ENCODE data around the gene HTR1B.

HTR1B gene

GRCh38 chr6:77456531-77457248 is 6.6 kb downstream of the HTR1B start:
- no peaks in the 10 kb centered on the region for H3K9me3 ChIP-seq (ENCODE audit: control insufficient read depth, low read length)
- 85 to 89% methylated on average over 3 to 5 of the region's 5 CpGs for WGBS, 2 experiments
- peaks cover 13% of the 10 kb centered on the region for H3K27me3 ChIP-seq (ENCODE audit: control insufficient read depth, insufficient read depth, low read length, poor library complexity, severe bottlenecking)
- H3K4me1 ChIP-seq (ENCODE audit: control insufficient read depth, insufficient read depth, low read length), result no peaks in the 10 kb centered on the region
- H3K36me3 ChIP-seq (ENCODE audit: control insufficient read depth, insufficient read depth, low read length), result no peaks in the 10 kb centered on the region
- no peak overlapping the region for H3K27ac ChIP-seq (ENCODE audit: insufficient read depth, low read depth, low read length, poor library complexity, severe bottlenecking)
- no peak overlapping the region for H3K4me3 ChIP-seq (ENCODE audit: insufficient read depth, low read depth, low read length)

- Histone ChIP-seq H3K27ac (ENCODE audit: insufficient read depth, low read depth, low read length, poor library complexity, severe bottlenecking) (no peak overlapping the region), H3K4me1 (ENCODE audit: control insufficient read depth, insufficient read depth, low read length) (no peaks in the 10 kb centered on the region), H3K4me3 (ENCODE audit: insufficient read depth, low read depth, low read length) (no peak overlapping the region), H3K36me3 (ENCODE audit: control insufficient read depth, insufficient read depth, low read length) (no peaks in the 10 kb centered on the region), H3K9me3 (ENCODE audit: control insufficient read depth, low read length) (no peaks in the 10 kb centered on the region), H3K27me3 (ENCODE audit: control insufficient read depth, insufficient read depth, low read length, poor library complexity, severe bottlenecking) (peaks cover 4% of the 10 kb centered on the region)
Observed at GRCh38 chr6:77455271-77455670, 8.0 kb downstream of the HTR1B start.

- H3K27ac ChIP-seq (ENCODE audit: insufficient read depth, low read depth, low read length, poor library complexity, severe bottlenecking), result no peak overlapping the region
- WGBS, 2 experiments, result 85 to 91% methylated on average over 2 of the region's 2 CpGs
- no peaks in the 10 kb centered on the region for H3K36me3 ChIP-seq (ENCODE audit: control insufficient read depth, insufficient read depth, low read length)
- H3K4me1 ChIP-seq (ENCODE audit: control insufficient read depth, insufficient read depth, low read length), result no peaks in the 10 kb centered on the region
- H3K27me3 ChIP-seq (ENCODE audit: control insufficient read depth, insufficient read depth, low read length, poor library complexity, severe bottlenecking), result no peaks in the 10 kb centered on the region
- no peak overlapping the region for H3K4me3 ChIP-seq (ENCODE audit: insufficient read depth, low read depth, low read length)
- H3K9me3 ChIP-seq (ENCODE audit: control insufficient read depth, low read length), result no peaks in the 10 kb centered on the region
Observed at GRCh38 chr6:77454386-77454785, 8.9 kb downstream of the HTR1B start.

GRCh38 chr6:77451466-77451865 is 11.8 kb downstream of the HTR1B start:
- H3K9me3 ChIP-seq (ENCODE audit: control insufficient read depth, low read length), result no peaks in the 10 kb centered on the region
- 92 to 94% methylated on average over 4 of the region's 4 CpGs for WGBS, 2 experiments
- H3K4me1 ChIP-seq (ENCODE audit: control insufficient read depth, insufficient read depth, low read length), result no peaks in the 10 kb centered on the region
- H3K27me3 ChIP-seq (ENCODE audit: control insufficient read depth, insufficient read depth, low read length, poor library complexity, severe bottlenecking), result no peaks in the 10 kb centered on the region
- H3K36me3 ChIP-seq (ENCODE audit: control insufficient read depth, insufficient read depth, low read length), result no peaks in the 10 kb centered on the region
- no peak overlapping the region for H3K4me3 ChIP-seq (ENCODE audit: insufficient read depth, low read depth, low read length)
- H3K27ac ChIP-seq (ENCODE audit: insufficient read depth, low read depth, low read length, poor library complexity, severe bottlenecking), result no peak overlapping the region

GRCh38 chr6:77450924-77451323 is 12.4 kb downstream of the HTR1B start:
- Histone ChIP-seq H3K4me3 (ENCODE audit: insufficient read depth, low read depth, low read length) (no peak overlapping the region), H3K9me3 (ENCODE audit: control insufficient read depth, low read length) (no peaks in the 10 kb centered on the region), H3K27ac (ENCODE audit: insufficient read depth, low read depth, low read length, poor library complexity, severe bottlenecking) (no peak overlapping the region), H3K27me3 (ENCODE audit: control insufficient read depth, insufficient read depth, low read length, poor library complexity, severe bottlenecking) (no peaks in the 10 kb centered on the region), H3K36me3 (ENCODE audit: control insufficient read depth, insufficient read depth, low read length) (no peaks in the 10 kb centered on the region), H3K4me1 (ENCODE audit: control insufficient read depth, insufficient read depth, low read length) (no peaks in the 10 kb centered on the region)

- Histone ChIP-seq H3K4me3 (ENCODE audit: insufficient read depth, low read depth, low read length) (no peak overlapping the region), H3K27me3 (ENCODE audit: control insufficient read depth, insufficient read depth, low read length, poor library complexity, severe bottlenecking) (no peaks in the 10 kb centered on the region), H3K36me3 (ENCODE audit: control insufficient read depth, insufficient read depth, low read length) (no peaks in the 10 kb centered on the region), H3K27ac (ENCODE audit: insufficient read depth, low read depth, low read length, poor library complexity, severe bottlenecking) (no peak overlapping the region), H3K9me3 (ENCODE audit: control insufficient read depth, low read length) (no peaks in the 10 kb centered on the region), H3K4me1 (ENCODE audit: control insufficient read depth, insufficient read depth, low read length) (no peaks in the 10 kb centered on the region)
- 86 to 94% methylated on average over 2 to 3 of the region's 3 CpGs for WGBS, 2 experiments
Observed at GRCh38 chr6:77448546-77448945, 14.7 kb downstream of the HTR1B start.

GRCh38 chr6:77447254-77447653 is 16.0 kb downstream of the HTR1B start:
- no peak overlapping the region for H3K4me3 ChIP-seq (ENCODE audit: insufficient read depth, low read depth, low read length)
- 65 to 67% methylated on average over 1 of the region's 1 CpG for WGBS, 2 experiments
- no peaks in the 10 kb centered on the region for H3K36me3 ChIP-seq (ENCODE audit: control insufficient read depth, insufficient read depth, low read length)
- H3K4me1 ChIP-seq (ENCODE audit: control insufficient read depth, insufficient read depth, low read length), result no peaks in the 10 kb centered on the region
- no peak overlapping the region for H3K27ac ChIP-seq (ENCODE audit: insufficient read depth, low read depth, low read length, poor library complexity, severe bottlenecking)
- no peaks in the 10 kb centered on the region for H3K9me3 ChIP-seq (ENCODE audit: control insufficient read depth, low read length)
- H3K27me3 ChIP-seq (ENCODE audit: control insufficient read depth, insufficient read depth, low read length, poor library complexity, severe bottlenecking), result no peaks in the 10 kb centered on the region

- Histone ChIP-seq H3K9me3 (ENCODE audit: control insufficient read depth, low read length) (no peaks in the 10 kb centered on the region), H3K27ac (ENCODE audit: insufficient read depth, low read depth, low read length, poor library complexity, severe bottlenecking) (no peak overlapping the region), H3K4me3 (ENCODE audit: insufficient read depth, low read depth, low read length) (no peak overlapping the region), H3K4me1 (ENCODE audit: control insufficient read depth, insufficient read depth, low read length) (no peaks in the 10 kb centered on the region), H3K27me3 (ENCODE audit: control insufficient read depth, insufficient read depth, low read length, poor library complexity, severe bottlenecking) (no peaks in the 10 kb centered on the region), H3K36me3 (ENCODE audit: control insufficient read depth, insufficient read depth, low read length) (no peaks in the 10 kb centered on the region)
- whole genome bisulfite sequencing, 2 experiments, result 100% methylated on average over 1 of the region's 1 CpG; no CpG with 5 or more reads in 1 of the 2 experiments
Observed at GRCh38 chr6:77446249-77446648, 17.0 kb downstream of the HTR1B start.

- H3K27me3 ChIP-seq (ENCODE audit: control insufficient read depth, insufficient read depth, low read length, poor library complexity, severe bottlenecking), result no peaks in the 10 kb centered on the region
- WGBS, 2 experiments, result no CpG with 5 or more reads among the region's 2 CpGs
- H3K4me1 ChIP-seq (ENCODE audit: control insufficient read depth, insufficient read depth, low read length), result no peaks in the 10 kb centered on the region
- H3K4me3 ChIP-seq (ENCODE audit: insufficient read depth, low read depth, low read length), result no peak overlapping the region
- no peaks in the 10 kb centered on the region for H3K36me3 ChIP-seq (ENCODE audit: control insufficient read depth, insufficient read depth, low read length)
- no peaks in the 10 kb centered on the region for H3K9me3 ChIP-seq (ENCODE audit: control insufficient read depth, low read length)
- H3K27ac ChIP-seq (ENCODE audit: insufficient read depth, low read depth, low read length, poor library complexity, severe bottlenecking), result no peak overlapping the region
Observed at GRCh38 chr6:77445214-77445613, 18.1 kb downstream of the HTR1B start.

- Histone ChIP-seq H3K4me3 (ENCODE audit: insufficient read depth, low read depth, low read length) (no peak overlapping the region), H3K27me3 (ENCODE audit: control insufficient read depth, insufficient read depth, low read length, poor library complexity, severe bottlenecking) (no peaks in the 10 kb centered on the region)
Observed at GRCh38 chr6:77440206-77440976, 22.9 kb downstream of the HTR1B start.

More at GRCh38 chr6:77440206-77440976, 22.9 kb downstream of the HTR1B start:
- Histone ChIP-seq H3K4me1 (ENCODE audit: control insufficient read depth, insufficient read depth, low read length) (no peaks in the 10 kb centered on the region), H3K36me3 (ENCODE audit: control insufficient read depth, insufficient read depth, low read length) (no peaks in the 10 kb centered on the region), H3K9me3 (ENCODE audit: control insufficient read depth, low read length) (no peaks in the 10 kb centered on the region), H3K27ac (ENCODE audit: insufficient read depth, low read depth, low read length, poor library complexity, severe bottlenecking) (no peak overlapping the region)
- 87 to 94% methylated on average over 2 of the region's 3 CpGs for WGBS, 2 experiments

Data from ectodermal cell (in vitro differentiated cells).